GM12801 (cell line): ENCODE measurements around the gene CACHD1.

Experiments
- TF ChIP-seq, protein P1 (sequence below): IDR thresholded peaks from one replicate; pipeline ENCODE4 v1.5.1; 2011; ENCODE audit warnings: control low read depth; ENCODE audit not compliant: insufficient read length; ENCODE audit errors: extremely low read depth

CACHD1 gene

DNA sequence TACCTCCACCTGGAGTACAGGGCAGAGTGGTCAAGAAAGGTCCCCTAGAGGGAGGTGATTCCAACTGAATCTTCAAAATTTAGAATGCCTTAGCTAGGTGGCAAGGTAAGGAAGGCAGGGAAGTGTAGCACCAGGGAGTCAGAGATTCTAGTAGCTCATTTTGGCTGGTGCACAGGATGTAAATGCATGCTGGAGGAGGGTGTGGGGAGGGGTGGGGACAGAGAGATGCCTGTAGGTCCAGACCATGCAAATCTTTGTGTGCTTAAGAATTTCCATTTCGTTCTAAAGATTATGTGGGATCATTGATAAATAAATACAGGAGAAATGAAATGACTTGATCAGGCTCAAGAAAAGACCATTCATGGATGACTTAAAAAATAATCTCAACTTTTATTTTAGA, 11.0 kb upstream of the CACHD1 start:
- TF ChIP-seq, protein P1, sequence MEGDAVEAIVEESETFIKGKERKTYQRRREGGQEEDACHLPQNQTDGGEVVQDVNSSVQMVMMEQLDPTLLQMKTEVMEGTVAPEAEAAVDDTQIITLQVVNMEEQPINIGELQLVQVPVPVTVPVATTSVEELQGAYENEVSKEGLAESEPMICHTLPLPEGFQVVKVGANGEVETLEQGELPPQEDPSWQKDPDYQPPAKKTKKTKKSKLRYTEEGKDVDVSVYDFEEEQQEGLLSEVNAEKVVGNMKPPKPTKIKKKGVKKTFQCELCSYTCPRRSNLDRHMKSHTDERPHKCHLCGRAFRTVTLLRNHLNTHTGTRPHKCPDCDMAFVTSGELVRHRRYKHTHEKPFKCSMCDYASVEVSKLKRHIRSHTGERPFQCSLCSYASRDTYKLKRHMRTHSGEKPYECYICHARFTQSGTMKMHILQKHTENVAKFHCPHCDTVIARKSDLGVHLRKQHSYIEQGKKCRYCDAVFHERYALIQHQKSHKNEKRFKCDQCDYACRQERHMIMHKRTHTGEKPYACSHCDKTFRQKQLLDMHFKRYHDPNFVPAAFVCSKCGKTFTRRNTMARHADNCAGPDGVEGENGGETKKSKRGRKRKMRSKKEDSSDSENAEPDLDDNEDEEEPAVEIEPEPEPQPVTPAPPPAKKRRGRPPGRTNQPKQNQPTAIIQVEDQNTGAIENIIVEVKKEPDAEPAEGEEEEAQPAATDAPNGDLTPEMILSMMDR = no peak

DNA sequence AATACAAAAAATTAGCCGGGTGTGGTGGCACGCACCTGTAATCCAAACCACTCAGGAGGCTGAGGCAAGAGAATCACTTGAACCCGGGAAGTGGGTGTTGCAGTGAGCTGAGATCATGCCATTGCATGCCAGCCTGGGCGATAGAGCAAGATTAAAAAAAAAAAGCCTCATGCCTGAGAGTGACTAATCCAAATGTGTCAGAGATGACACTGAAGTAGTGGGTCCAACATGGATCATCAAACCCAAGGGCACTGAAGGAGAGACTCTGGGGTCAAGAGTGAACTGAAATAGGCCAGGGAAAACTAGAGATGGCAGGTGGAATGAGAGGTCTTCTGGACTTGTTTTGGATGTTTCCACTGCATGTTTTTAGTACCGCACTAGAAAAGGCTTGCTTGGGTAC, 10.2 kb upstream of the CACHD1 start:
- TF ChIP-seq, protein P1 = no peak

DNA sequence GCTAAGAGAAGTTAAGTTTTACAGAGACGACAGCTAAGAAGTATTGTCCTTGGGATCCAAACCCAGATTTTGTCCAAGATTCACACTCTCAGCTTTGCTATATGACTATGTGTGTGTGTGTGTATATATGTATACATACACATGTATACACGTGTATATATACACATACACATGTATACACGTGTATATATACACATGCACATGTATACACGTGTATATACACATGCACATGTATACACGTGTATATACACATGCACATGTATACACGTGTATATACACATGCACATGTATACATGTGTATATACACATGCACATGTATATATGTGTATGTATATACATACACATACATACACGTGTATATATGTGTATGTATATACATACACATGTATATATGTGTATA, 3.9 kb upstream of the CACHD1 start:
- TF ChIP-seq, protein P1 = no peak

- TF ChIP-seq, protein P1 = no peak
Observed at GRCh38 chr1:64469116-64469976, 583 bp upstream of the CACHD1 start.

DNA sequence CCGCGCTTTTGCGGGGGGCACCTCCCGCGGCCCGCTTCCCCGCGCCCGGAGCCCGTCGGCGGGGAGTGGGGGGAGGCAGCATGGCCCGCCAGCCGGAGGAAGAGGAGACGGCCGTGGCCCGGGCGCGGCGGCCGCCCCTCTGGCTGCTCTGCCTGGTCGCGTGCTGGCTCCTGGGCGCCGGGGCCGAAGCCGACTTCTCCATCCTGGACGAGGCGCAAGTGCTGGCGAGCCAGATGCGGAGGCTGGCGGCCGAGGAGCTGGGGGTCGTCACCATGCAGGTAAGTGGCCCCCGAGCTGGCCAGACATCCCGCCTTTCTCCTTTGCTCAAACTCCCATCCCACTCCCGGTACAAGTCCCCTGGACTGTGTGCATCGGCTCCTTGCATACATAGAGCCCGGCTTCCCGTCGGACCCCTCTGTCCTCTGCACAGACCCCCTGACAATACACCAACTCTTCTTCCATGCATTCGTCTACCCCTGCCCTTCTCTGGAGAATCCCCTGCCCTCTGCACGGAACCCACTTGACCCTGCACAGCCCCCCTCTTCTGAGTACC, 812 bp downstream of the CACHD1 start:
- TF ChIP-seq, protein P1 = no peak

DNA sequence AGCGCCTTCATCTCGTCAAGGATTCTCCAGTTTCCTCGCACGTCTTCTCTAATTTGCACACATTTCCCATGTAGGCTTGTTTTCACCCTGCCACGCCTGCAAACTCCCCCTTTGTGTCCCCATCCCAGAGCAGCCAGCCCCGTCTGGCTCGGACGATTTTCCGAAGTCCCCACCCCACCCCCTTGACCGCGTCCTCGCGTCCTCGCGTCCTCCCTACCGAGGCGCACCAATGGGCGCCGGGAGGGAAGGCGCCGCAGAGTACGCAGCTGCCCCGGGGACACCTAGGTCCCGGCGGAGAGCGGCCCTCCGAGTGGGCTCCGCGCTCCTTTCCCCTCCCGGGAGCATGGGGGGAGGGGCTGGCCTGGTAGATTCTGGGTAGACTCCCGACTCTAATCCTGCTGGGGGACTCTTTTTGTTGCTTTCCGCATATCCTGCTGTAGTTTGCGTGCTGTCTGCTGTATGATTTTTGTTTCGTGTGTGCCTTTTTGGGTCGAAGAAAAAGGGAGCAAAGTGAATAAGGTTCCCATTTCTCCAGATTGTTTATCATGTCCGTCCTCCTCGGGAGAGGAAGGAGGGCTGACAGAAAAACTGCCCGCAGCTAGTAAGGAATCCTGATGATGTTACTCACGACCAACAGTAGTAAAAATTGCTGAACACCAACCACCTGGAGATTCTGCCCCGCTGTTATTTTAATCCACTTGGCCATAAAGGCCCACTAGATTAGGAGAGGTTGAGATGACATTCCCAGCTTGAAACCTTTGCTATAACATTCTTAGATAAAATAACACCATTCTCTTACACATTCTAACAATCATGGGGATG, 1.5 kb downstream of the CACHD1 start:
- TF ChIP-seq, protein P1 = no peak

- TF ChIP-seq, protein P1 = no peak
Observed at GRCh38 chr1:64472040-64472376, 2.1 kb downstream of the CACHD1 start.
